ENCODE data around the gene NCK2.

Gene NCK2

GRCh38 chr2:105744909-105745853 lies at the start of gene NCK2:
NCK2 (plus strand) TSS chr2:105744912; CDS start chr2:105855064, 110,152 bp downstream.
- H3K9me2 ChIP-seq (replicated peaks; ENCODE audit: insufficient read depth, low read length): no peaks in the 10 kb centered on the region
- H3F3A ChIP-seq (ENCODE audit: insufficient read depth): no peaks in the 10 kb centered on the region
- H3K4me3 ChIP-seq (ENCODE audit: insufficient read depth, low read length, poor library complexity, severe bottlenecking): peak within 1 kb of the TSS; percentile 56
- no peaks in the 10 kb centered on the region for H4K20me1 ChIP-seq (ENCODE audit: low read depth, low read length)
- peak; percentile 95 for TF ChIP-seq EZH2phosphoT487 (conservative IDR thresholded peaks at IDR 0.05; ENCODE audit: low read length)
- TF ChIP-seq CTCF (IDR thresholded peaks at IDR 0.05; ENCODE audit: insufficient read depth, low read length, poor library complexity, severe bottlenecking): no peak
- H3K27ac ChIP-seq (ENCODE audit: low read depth, low read length): no peak within 1 kb of the TSS
- H3K36me3 ChIP-seq (ENCODE audit: low read length): no peaks in the 10 kb centered on the region
- peak within 1 kb of the TSS; percentile 50 for H3K9ac ChIP-seq (ENCODE audit: low read length)
- H3K9me3 ChIP-seq (ENCODE audit: insufficient read depth, low read length): no peaks in the 10 kb centered on the region
- H3K27me3 ChIP-seq (ENCODE audit: low read length): no peaks in the 10 kb centered on the region
- H3K79me2 ChIP-seq (ENCODE audit: insufficient read depth, low read length): no peaks in the 10 kb centered on the region
- peak within 1 kb of the TSS; percentile 65 for H2AFZ ChIP-seq (ENCODE audit: low read depth, low read length, severe bottlenecking)
- H3K4me2 ChIP-seq (ENCODE audit: low read depth, low read length, poor library complexity, severe bottlenecking): peak within 1 kb of the TSS; percentile 60

GRCh38 chr2:105697781-105698449 lies 46.8 kb upstream of the NCK2 start:
- no peak for TF ChIP-seq EZH2phosphoT487 (conservative IDR thresholded peaks at IDR 0.05; ENCODE audit: low read length)
- no peak for TF ChIP-seq CTCF (IDR thresholded peaks at IDR 0.05; ENCODE audit: insufficient read depth, low read length, poor library complexity, severe bottlenecking)
- no peaks in the 10 kb centered on the region for H3K9me2 ChIP-seq (replicated peaks; ENCODE audit: insufficient read depth, low read length)
- H3K4me2 ChIP-seq (ENCODE audit: low read depth, low read length, poor library complexity, severe bottlenecking): no peak overlapping the region
- no peak overlapping the region for H3K4me3 ChIP-seq (ENCODE audit: insufficient read depth, low read length, poor library complexity, severe bottlenecking)
- no peaks in the 10 kb centered on the region for H3K9me3 ChIP-seq (ENCODE audit: insufficient read depth, low read length)
- no peaks in the 10 kb centered on the region for H3K79me2 ChIP-seq (ENCODE audit: insufficient read depth, low read length)
- H3K27me3 ChIP-seq (ENCODE audit: low read length): no peaks in the 10 kb centered on the region
- H3K27ac ChIP-seq (ENCODE audit: low read depth, low read length): no peak overlapping the region
- H2AFZ ChIP-seq (ENCODE audit: low read depth, low read length, severe bottlenecking): no peak overlapping the region
- H3K9ac ChIP-seq (ENCODE audit: low read length): no peak overlapping the region
- no peaks in the 10 kb centered on the region for H4K20me1 ChIP-seq (ENCODE audit: low read depth, low read length)
- no peaks in the 10 kb centered on the region for H3K36me3 ChIP-seq (ENCODE audit: low read length)
- no peaks in the 10 kb centered on the region for H3F3A ChIP-seq (ENCODE audit: insufficient read depth)

GRCh38 chr2:105698820-105699219 lies 45.9 kb upstream of the NCK2 start:
- Histone ChIP-seq H3K79me2 (ENCODE audit: insufficient read depth, low read length) (no peaks in the 10 kb centered on the region), H4K20me1 (ENCODE audit: low read depth, low read length) (no peaks in the 10 kb centered on the region), H3K9me3 (ENCODE audit: insufficient read depth, low read length) (no peaks in the 10 kb centered on the region), H3K4me2 (ENCODE audit: low read depth, low read length, poor library complexity, severe bottlenecking) (no peak overlapping the region), H3K9me2 (replicated peaks; ENCODE audit: insufficient read depth, low read length) (no peaks in the 10 kb centered on the region), H3F3A (ENCODE audit: insufficient read depth) (no peaks in the 10 kb centered on the region), H3K27ac (ENCODE audit: low read depth, low read length) (no peak overlapping the region), H3K27me3 (ENCODE audit: low read length) (no peaks in the 10 kb centered on the region), H3K4me3 (ENCODE audit: insufficient read depth, low read length, poor library complexity, severe bottlenecking) (no peak overlapping the region), H2AFZ (ENCODE audit: low read depth, low read length, severe bottlenecking) (no peak overlapping the region), H3K36me3 (ENCODE audit: low read length) (no peaks in the 10 kb centered on the region), H3K9ac (ENCODE audit: low read length) (no peak overlapping the region)
- TF ChIP-seq EZH2phosphoT487 (conservative IDR thresholded peaks at IDR 0.05; ENCODE audit: low read length): no peak
- TF ChIP-seq CTCF (IDR thresholded peaks at IDR 0.05; ENCODE audit: insufficient read depth, low read length, poor library complexity, severe bottlenecking): no peak
